Bone marrow (tissue), 2 donors: ENCODE measurements around the gene FXYD5.
"Not testable (repeated sequence)": the region's sequence is repeated elsewhere in the genome, so short reads cannot be mapped to it uniquely, and the experiment has no call there.

ENCODE experiments used
- DNase-seq, 2 donors: peaks; one replicate each; lab custom pipeline; 2025; lab: John Stamatoyannopoulos, UW

The FXYD5 gene

DNA sequence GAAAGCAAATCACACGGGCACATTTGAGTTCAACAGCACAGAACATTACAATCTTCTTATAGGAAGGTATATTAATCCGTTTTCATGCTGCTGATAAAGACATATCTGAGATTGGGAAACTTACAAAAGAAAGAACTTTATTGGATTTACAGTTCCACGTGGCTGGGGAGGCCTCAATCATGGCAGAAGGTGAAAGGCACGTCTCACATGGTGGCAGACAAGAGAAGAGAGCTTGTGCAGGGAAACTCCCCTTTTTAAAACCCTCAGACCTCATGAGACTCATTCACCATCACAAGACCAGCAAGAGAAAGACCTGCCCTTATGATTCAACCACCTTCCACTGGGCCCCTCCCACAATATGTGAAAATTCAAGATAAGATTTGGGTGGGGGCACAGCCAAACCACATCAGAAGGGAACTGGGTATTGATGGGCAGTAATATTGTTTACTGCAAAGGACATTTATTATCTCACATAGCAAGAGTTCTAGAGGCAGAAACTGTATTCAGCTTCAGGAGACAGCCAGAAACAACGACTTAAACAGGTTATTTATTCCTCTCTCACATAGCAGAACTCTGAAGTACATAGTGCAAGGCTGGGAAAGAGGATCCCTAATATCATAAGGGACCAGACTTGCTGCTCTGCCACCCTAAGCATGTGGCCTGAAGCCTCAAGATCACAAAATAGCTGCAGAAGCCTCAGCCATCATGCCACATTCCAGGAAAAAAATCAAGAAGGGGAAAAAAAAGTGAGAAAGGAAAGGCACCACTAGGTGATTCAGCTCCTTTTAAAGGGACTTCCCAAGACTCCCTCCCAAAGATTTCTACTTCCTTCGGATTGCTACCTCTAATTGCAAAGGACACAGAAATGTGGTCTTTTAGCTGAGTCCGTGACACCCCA, 23.1 kb downstream of the FXYD5 start:
- no peak for DNase-seq

DNA sequence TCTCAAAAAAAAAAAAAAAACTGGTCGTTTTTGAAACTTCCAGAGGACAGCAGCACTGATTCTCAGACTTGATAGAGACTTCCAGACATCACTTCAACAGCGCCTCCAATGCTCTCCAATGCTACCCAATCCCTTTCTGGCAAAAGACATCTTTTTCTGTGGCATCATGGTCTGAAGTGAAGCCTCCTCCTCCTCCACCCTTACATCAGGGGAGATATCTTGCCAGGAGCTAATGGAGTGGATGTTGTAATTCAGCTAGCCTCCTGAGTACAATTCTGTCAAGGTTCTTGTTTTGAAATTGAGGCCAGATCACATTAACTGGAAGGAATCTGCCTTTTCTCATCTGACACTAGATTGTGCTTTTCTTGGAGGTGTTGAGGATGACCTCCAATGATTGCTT, 24.2 kb downstream of the FXYD5 start:
- no peak for DNase-seq

DNA sequence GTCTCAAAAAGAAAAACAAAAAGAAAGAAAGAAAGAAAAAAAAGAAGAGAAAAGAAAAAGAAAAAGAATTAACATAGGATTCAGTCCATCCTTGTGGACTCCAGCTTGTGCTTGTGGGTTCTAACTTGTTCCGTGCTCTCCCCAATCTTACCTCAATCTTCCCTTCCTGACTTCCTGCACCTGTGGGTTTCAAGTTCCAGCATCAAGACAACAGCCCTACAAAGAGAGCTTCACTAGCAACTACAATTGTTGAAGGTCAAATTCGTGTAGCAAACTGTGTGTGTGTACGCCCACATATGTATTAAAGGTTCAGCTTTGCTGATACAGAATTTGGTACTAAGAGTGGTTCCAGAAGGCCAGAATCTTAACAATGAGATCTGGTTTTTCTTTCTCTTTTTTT, 25.3 kb downstream of the FXYD5 start:
- no peak for DNase-seq

DNA sequence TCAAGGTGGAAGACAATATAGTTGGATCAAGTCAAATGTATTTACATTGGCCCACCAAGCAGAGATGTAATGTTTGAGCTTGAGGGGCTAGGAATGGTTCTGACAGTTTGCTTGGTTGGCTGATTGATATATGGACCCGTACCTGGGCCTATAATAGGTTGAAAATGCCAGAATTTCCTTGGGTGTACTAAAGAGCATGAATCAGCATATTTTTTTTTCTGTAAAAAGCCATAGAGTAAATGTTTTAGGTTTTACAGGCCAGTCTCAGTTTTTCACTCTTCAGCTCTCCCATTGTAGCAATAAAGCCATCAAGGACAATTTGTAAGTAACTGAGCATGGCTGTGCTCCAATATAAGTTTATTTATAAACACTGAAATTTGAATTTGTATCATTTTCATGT, 26.9 kb downstream of the FXYD5 start:
- DNase-seq: no peak

DNA sequence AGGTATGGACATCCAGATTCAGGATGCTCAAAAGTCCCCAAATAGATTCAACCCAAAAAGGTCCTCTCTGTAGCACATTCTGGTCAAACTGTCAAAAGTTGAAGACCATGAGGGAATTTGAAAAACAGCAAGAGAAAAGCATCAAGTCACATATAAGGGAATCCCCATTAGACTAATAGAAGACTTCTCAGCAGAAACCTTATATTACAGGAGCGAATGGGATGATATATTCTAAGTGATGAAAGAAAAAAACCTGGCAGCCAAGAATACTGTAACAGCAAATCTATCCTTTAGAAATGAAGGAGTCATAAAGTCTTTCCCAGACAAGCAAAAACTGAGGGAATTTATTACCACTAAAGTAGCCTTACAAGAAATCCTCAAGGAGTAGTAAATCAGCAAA, 29.7 kb downstream of the FXYD5 start:
- no peak for DNase-seq

DNA sequence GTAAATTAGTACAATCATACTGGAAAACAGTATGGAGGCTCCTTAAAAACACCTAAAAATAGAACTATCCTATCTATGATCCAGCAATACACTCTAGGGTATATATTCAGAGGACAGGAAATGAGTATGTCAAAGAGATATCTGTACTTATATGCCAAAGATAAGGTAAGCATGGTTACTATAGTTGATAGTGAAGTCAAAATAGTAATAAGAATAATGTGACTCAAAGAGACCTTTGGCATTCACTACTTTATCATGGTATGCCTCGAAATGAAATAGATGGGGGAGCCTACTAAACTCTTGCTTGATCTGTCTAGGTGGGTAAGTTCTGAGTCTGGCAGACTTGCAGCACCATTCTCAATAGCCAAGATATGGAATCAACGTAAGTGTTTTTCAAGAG, 30.3 kb downstream of the FXYD5 start:
- no peak for DNase-seq

DNA sequence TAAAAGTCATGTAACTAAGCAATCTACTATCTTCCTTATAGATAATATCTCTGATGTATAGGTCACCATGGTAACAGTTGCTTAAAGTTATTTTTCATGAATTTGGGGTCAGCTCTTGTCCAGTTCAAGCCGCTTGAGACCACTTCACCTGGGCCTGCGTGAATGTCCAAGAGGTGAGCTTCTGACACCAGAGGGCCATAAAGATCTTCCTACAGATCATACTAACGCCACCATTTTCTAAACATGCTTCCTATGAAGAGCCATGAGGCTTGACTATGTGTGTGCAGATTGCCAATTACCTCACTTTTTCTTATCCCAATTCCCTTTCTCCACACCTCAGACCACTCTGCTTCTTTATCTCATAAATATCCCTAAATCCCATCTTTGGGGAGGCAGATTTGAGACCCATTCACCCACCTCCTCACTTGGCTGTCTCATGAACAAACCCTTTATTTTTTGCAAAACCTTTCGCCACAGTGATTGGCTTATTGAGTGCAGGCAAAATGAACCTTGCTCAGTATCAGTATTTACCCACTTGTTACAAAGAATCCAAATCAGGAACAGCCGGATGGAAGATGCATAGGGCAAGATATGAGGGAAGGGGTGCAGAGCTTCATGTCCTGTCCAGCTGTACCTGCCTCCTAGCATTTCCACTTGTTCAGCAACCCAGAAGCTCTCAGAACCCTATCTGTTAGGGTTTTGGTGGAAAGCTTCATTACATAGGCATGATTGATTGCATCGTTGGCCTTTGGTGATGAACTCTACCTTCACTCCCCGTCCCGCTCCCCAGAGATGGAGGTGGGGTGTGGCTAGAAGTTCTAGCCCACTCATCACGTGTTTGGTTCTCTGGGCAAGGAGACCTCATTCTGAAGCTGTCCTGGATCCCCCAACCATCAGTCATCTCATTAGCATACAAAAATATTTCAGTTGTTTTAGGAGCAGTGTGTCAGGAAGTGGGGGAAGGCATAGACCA, 39.8 kb downstream of the FXYD5 start:
- DNase-seq: no peak

DNA sequence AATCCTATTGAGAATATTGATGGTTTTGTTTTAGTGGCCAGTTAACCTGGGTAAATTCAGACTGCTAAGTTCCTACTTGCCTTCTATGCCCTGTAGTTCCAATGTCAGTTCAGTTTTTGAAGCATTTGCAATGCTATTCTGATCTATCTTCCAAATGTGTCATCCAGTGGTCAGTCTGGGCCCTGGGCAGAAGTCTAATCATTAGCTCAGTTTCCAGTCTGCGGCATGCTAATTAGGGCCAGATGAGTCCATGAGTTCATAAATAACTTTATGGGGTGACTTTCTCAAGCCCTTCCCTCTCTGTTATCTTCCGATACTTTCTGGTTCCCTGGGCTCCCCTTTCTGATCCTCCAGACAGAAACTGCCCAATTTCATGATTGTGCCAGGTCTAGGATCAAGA, 41.3 kb downstream of the FXYD5 start:
- no peak for DNase-seq

DNA sequence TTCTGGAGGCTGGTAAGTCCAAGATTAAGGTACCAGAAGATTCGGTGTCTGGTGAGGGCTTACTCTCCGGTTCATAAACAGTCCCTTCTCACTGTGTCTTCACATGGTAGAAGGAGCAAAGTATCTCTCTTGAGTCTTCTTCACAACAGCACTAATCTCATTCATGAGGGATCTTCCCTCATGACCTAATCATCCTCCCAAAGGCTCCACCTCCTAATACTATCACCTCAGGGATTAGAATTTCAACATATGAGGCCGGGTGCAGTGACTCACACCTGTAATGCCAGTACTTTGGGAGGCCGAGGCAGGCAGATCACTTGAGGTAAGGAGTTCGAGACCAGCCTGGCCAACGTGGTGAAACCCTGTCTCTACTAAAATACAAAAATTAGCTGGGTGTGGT, 42.3 kb downstream of the FXYD5 start:
- not testable (repeated sequence) for DNase-seq

DNA sequence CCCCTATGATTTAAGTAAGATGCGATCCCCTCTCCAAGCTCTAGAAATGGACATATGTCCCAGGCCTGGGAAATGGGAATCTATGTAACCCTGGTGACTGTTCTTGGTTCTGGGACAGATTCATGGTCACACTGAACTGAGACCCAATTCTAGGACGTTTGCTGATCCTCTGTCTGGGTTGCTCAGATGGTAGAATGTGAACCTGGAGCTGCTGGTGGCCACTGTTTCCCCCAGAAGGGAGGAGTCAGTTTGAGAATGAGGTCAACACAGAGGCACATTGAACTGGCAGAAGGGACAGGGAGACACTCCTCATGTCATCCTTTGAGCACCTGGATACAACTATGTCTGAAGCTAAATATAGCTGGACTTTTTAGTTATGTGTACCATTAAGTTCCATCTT, 44.9 kb downstream of the FXYD5 start:
- no peak for DNase-seq

DNA sequence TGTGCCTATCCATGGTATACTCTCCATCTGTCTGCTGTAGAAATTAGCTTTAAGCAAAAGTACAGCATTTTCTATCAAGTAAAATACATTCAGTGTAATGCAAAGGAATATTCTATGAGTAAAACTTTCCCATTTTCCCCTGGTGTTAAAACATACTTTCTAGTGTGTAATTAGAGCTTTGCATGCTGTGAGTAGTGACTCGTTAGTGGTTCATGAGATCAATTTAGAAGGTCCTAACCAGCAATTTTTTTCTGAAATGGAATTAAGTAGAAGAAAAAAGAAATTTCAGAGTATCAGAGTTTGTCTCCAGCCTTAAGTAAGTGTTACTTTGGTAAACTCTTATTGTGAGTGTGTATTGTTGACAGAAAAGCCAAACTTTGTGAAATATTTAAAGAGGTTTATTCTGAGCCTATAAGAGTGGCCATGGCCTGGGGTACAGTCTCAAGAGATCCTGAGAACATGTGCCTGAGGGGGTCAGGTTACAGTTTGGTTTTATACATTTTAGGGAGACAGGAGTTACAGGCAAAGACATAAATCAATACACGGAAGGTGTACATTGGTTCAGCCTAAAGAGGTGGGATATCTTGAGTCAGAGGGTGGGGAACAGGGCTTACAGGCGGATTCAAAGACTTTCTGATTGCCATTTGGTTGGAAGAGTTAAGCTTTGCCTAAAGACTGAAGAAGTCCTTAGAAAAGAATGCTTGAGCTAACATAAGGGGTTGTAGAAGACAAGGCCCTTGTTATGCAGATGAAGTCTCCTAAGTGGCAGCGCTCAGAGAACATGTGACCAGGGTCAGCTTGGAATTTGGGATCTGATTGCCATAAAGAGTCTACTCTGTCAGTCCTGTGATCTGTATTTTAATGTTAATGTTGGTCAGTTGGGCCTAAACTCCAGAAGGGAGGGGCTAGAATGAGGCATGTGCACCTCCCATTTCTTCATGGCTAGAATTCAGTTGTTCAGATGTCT, 48.5 kb downstream of the FXYD5 start:
- no peak for DNase-seq

DNA sequence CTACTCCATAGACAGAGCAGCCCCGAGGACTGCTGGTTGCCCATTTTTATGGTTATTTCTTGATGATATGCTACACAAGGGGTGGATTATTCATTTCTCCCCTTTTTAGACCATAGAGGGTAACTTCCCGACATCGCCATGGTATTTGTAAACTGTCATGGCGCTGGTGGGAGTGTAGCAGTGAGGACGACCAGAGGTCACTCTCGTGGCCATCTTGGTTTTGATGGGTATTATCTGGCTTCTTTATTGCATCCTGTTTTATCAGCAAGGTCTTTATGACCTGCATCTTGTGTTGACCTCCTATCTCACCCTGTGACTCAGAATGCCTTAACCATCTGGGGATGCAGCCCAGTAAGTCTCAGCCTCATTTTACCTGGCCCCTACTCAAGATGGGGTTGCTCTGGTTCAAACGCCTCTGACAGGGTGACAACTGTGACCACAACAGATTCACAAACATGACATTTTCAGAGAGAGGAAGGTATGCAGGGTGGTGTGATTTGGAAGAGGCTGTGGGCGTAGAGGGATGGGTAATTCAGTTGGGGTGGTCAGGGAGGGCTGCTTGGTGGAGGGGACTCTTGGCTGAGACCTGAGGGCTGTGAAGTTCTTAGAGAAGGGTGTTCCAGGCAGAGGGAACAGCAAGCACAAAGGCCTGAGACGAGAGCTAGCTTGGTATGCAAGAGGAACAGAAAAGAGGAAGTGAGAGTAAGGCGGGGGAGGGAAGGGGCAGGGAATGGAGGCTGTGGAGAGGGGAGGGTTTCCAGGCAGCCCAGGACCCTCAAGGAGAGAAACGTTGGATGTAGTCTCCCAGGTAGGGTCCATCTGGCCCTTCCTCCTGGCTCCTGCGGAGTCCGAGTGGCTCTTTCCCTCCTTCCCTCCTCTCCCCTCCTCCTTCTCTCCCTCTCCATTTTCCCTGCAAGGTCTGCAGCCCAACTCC, 50.5 kb downstream of the FXYD5 start:
- peak in 1 of 2 donors; percentile 76 for DNase-seq

DNA sequence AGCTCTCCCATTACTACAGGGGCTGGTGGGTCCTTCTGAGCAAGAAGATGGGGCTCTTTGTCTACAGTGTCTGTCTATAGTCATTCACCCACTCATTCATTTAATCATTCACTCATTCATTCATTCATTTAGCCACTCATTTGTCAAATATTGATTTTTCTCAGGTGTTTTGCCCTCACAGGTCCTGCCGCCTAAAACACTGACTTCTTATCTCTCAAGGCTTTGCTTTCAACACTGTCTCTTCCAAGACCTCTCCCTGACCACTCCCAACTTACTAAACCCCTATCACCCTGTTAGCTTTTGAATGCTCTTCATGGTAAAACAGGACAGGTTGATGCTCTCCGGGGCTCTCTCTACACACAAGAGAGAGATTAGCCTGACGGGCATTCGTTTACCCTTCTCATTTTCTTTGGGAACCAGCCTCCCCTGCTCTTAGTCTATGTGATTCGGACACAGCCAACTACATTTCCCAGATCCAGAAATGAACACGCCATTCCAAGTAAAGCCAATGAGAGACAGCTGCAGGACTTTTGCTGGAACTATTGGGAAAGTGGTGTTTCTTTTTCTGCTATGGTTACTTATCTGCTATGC, 51.3 kb downstream of the FXYD5 start:
- no peak for DNase-seq

DNA sequence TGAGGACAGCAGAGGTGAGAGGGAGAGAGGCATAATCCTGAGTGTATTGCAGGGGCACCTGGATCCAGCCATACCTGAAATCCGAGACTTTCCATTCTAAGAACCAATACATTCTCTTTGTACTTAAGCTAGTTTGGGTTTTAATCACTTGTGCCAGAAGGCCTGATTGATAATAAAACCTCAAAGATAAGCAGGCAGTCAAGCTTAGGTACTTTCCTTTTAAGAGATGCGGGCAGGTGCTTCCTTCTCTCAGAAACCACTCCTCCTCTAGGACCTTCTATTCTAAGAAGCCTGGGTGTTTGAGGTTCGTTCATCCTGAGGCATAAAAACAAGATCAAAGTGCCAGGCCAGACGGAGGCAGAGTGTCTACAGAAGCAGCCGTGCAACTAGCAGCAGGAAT, 51.8 kb downstream of the FXYD5 start:
- peak in 1 of 2 donors; percentile 36 for DNase-seq

DNA sequence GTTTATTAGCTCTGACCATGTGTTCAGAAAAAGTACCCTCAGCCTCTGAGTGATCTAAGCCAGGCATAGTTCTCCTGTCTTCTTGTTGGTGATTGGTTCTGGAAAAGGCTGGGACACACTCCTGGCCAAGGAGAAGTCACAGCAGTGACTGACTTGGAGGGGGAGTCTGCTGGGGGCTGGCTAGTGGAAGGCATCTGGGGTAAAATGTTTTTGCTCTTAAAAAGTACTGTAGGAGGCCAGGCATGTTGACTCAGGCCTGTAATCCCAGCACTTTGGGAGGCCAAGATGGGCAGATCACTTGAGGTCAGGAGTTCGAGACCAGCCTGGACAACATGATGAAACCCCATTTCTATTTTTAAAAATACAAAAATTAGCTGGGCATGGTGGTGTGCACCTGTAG, 52.3 kb downstream of the FXYD5 start:
- no peak for DNase-seq

DNA sequence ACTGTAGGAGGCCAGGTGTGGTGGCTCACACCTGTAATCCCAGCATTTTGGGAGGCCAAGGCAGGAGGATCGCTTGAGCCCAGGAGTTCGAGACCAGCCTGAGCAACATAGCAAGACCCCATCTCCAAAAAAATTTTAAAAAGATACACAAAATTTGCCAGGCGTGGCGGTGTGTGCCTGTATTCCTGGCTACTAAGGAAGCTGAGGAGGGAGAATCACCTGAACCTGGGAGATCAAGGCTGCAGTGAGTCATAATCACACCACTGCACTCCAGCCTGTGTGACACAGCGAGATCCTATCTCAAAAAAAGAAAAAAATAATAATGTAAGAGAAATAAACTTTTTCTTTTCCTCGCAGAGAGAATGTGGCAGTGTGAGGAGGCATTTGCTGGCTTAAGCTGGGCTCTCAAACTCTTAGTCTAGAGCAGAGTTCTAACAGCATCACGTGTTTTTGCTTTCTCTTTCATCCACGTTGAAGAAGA, 52.9 kb downstream of the FXYD5 start:
- no peak for DNase-seq

DNA sequence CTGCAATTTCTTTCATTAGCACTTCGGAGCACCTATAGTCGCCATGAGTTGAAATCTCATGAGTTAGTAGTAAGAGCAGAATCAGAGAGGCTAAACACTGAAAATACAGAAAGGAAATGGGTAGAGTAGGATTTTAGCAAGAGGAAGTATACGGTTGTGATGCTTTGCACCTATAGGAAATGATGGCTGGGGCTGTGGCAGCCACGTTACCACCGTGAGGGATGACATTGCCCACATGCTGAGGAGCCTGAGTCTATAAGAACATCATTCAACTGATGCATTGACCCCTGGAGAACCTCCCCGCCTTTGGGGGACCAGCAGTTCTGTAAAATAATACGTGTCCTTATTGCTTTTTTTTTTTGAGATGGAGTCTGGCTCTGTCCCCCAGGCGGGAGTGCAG, 53.6 kb downstream of the FXYD5 start:
- no peak for DNase-seq

DNA sequence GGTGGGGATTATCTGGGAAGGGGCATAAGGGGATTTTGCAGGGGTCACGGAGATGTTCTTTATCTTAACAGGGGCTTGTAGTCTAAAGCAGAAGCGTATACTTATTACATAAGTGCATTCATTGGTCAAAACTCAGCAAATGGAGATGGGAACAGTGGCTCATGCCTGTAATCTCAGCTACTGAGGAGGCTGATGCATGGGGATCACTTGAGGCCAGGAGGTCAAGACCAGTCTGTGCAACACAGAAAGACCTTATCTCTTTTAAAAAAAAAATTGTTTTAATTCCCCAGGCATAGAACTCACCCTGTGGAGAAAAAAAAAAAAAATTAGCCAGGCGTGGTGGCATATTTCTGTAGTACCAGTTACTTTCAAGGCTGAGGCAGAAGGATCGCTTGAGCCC, 55.1 kb downstream of the FXYD5 start:
- no peak for DNase-seq

DNA sequence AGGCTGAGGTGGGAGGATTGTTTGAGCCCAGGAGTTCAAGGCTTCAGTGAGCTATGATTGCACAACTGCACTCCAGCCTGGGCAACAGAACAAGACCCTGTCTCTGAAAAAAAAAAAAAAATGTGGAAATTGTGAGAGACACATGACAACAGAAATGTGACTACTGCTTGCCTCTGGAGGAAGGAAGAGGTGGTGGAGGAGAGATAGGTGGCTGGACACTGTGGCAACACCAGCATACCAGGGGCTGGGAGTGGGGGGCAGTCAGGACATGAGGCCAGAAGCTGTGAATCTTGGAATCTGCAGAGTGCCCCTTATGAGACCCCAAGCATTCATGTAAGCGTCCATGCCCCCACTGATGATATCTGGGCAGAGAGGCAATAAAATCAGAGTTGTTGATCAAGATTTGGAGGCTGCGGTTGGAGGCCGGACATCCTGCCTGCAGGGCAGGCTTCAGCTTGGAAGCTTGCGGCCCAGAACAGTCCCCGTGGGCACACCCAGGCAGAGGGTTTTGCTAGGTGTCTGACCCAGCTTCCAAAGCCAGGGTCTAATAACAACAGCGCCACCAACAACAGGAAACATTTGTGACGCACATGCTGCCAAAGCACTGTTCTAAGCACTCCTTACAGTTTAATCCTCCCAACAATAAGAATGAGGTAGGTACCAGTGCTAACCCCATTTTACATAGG, 57.2 kb downstream of the FXYD5 start:
- DNase-seq: peak in 1 of 2 donors; percentile 41
